Stimulated activated CD4-positive, alpha-beta T cell treated with anti-CD3 and anti-CD28 coated beads, Interleukin-1b, Interleukin-23, amount 100 ng/mL, for 4 hours (primary cell): ENCODE measurements around the gene HRH3.

ENCODE experiments used
- DNase-seq, 2 donors: peaks; one replicate each; pipeline ENCODE4 v3.0.0-alpha.2; 2020; ENCODE audit warnings: low read depth in 2 of 2

HRH3 gene

DNA sequence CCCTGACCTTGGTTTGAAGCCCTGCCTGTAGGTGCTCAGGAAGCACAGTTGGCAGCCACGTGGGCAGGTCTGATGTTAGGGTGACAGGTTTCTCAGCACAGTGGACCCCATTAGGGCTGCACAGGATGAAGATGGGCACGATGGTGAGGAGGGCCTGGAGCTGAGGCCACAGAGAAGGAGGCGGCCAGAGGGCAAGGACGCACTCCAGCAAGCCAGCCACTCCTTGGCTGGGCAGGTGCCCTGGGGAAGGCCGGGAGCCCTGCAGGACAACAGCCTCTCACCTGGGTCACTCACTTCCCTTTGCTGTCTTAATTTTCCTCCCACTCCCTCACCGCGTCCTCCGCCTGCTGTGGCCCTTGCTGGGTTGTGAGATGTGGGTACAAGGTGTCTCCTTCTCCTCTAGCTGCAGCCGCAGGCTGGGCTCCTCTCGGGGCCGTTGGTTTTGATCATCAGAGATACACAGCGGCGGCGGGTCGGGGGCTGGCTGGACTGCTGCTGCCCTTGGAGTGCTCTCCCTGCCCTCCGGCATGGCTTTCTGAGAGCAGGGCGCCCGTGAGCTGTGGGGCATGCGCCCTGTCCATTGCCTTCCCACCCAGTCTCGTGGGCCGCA, 23.9 kb upstream of the HRH3 start:
- no peak for DNase-seq

- no peak for DNase-seq
Measured at GRCh38 chr20:62243106-62243505, 23.0 kb upstream of the HRH3 start.

- DNase-seq, result no peak
Measured at GRCh38 chr20:62242176-62242575, 22.1 kb upstream of the HRH3 start.

DNA sequence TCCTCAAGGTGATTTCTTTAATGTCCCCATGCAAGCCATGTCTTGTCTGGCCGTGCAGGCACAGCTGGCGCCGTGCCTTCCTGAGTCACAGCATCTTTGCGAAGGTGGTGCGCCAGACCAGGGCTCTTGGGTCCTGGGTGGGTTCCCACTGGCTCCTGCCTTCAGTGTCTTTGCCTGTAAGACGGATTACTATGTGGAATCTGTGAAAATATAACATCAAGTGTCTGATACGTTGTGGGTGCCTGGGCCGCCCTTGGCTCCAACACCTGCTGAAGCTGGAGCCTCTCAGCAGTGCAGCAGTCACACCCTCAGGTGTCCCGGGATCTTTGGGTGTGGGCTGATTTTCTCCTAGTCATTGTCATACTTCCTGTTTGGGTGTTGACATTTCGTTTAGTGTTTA, 21.4 kb upstream of the HRH3 start:
- no peak for DNase-seq

DNA sequence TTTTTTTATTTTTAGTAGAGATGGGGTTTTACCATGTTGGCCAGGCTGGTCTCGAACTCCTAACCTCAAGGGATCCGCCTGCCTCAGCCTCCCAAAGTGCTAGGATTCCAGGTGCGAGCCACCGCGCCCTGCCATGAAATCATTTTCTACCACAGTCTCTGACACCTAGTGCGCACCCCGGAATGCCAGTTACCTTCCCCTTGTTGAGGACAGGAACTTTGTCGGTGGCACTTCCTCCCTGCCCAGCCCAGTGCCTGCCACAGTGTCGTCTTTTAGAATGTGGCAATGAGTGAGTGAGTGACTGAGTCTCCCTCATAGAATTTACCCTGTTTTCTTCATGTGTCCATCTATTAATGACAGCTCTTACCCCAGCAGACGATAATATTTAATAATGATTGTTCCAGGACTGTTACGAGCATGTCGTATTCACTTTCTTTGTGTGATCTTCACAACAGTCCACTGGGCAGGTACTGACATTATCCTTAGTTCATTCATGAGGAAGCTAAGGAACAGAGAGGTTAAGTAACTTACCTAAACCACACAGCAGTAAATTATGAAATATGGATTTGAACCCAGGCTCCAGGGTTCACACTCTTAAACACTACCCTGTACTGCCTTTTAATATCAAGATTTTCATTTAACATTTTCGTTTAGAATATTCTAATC, 20.1 kb upstream of the HRH3 start:
- DNase-seq, result no peak

- DNase-seq, result no peak
Measured at GRCh38 chr20:62239278-62239879, 19.3 kb upstream of the HRH3 start.

GRCh38 chr20:62238569-62239277, 18.6 kb upstream of the HRH3 start:
- no peak for DNase-seq

DNA sequence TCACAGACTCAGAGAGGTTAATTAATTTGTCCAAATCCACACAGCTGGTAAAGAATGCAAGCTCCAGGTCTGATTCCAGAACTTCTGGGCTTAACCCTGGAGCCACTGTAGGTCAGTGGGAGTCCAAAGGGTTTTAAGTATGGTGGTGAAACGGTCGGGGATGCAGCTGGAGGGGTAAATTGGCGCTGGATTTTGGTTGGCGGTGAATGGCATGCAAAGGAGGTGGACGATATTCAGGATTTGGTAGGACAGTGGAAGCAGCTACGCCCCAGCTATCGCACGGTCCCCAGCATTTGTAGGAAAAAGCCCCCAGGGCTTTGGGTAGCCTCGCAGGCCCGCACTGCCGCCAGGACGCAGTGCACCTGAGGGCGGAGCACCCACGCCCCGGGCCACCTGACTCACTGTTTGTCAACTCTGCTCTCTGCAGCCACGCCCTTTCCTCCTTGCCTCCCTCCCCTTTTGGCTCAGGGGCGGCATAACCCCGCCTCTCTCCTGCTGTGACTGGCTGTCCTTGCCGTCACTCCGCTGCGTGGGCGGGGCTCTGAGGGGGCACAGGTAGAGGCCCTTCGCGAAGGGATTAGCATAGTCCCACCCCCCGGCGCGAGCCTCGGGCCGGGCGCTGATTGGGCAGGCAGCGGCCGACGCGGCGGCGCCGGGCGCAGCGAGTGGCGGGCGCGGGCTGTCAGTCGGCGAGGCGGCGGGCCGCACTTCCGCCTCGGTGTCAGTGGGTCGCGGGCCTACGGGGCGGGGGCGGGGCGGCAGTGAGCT, 17.9 kb upstream of the HRH3 start, which contains the start of gene OSBPL2:
OSBPL2 (plus strand) TSS at position 721 of the 768 bp plus-strand sequence. CDS start 17,664 bp downstream, outside the sequence.
- peak; percentile 100 for DNase-seq

- DNase-seq, result no peak
Measured at GRCh38 chr20:62237514-62237800, 17.4 kb upstream of the HRH3 start.

DNA sequence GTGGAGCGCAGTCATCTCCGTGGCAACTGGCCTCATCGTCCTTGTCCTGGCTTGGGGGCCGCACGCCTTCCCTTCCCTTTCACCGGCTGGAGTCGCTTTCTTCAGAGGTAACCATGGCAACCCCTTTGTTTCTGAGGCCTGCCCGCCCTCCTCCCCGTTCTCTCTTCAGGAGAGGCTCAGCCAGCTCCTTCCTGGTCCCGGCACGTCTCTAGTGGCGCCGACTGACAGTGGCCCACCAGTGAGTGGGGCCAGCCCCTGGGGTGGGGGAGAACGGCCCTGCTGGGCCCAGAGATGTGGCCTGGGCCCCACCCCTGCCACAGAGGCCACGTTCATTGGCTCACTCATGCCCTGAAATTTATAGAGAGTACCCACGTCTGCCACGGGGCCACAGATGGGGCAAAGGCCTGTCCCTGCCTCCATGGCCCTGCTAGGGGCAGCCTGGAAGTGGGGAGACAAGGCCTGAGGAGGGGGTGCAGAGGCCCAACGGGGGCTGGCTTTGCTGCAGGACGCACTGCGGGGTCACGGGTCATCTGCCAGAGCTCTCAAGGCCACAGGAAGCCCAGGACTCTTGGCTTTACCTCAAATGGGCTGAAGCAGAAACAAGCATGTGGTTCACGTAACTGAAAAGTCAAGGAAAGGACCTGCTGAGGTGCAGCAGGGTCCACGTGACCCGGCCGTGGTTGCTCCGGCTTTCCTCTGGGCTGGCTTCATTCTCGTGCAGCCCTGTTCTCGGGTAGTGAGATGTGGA, 16.9 kb upstream of the HRH3 start:
- no peak for DNase-seq

GRCh38 chr20:62236200-62236599, 16.1 kb upstream of the HRH3 start:
- DNase-seq, result no peak

- no peak for DNase-seq
Measured at GRCh38 chr20:62235777-62236157, 15.7 kb upstream of the HRH3 start.

DNA sequence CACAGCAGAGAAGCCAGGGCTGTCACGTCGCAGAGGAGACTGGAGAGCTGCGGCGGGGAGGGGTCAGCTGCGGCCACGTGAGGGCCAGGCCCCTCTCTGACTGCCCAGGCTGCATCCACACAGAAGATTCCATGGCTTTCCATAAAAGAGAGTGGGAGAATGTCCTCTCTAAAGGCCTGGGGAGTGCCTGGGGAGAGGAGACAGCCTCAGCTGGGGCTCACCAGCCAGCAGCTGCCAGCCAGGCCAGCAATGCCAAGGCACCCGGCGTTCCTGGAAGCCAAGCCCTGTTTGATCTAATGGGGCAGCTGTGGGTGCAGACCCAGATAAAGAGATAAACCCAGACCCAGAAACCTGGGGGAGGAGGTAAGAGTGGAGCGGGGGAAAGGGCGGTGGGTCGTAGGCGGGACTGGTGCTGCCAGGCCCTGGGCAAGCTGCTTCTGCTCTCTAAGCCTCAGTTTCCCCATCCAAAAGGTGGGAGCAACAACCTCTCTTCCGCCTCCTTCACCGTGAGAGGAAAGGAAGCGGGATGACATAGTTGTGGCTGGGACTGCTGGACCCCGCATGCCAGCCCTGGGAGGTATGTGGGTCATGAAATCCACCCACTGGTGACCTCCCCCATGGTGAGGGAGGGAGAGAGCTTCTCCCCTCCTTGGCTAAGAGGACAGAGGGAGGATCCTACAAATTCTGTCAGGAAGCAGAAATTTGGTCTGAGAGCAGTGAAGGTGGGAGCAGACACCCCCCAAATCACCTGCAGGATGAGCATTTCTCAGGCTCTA, 15.1 kb upstream of the HRH3 start:
- DNase-seq, result no peak

- DNase-seq, result no peak
Measured at GRCh38 chr20:62234339-62234738, 14.3 kb upstream of the HRH3 start.

- no peak for DNase-seq
Measured at GRCh38 chr20:62233684-62234083, 13.6 kb upstream of the HRH3 start.

GRCh38 chr20:62232770-62233645, 12.9 kb upstream of the HRH3 start:
- no peak for DNase-seq

DNA sequence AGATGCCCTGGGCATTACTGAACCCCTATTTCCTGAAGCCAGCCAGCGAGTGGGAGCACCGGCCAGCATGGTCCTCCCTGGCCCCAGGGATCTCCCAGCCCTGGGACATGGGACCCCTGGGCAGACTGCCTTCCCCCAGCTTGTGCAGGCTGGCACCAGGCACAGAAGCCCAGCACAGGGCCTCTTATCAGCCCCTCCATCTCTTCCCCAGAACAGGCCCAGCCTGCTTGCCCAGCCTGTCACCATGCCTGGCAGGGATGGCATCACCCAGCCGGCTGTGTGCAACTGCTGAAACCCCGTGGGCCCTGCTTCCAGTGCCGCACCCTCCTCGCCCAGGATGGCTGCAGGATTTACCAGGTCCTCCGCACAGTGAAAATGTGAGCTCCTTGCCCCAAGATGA, 12.1 kb upstream of the HRH3 start:
- no peak for DNase-seq

DNA sequence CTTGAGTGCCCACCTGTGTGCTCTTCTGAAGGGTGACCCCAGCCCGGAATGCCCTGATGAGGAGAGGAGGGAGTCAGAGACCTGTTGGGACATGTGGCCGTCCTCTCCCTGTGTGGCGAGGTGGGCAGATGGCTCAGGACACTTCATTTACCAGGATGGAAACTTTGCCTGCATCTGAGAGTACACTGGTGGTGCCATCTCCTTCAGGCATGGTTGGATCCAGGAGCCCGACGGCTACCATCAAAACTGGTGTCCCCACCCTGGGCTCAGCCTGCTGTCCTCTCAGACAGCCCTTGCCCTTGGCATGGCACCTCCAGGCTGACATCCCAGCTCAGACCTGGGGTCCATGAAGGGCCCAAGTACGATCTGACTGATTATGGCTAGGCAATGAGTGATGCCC, 11.2 kb upstream of the HRH3 start:
- no peak for DNase-seq

- no peak for DNase-seq
Measured at GRCh38 chr20:62230696-62231095, 10.6 kb upstream of the HRH3 start.

DNA sequence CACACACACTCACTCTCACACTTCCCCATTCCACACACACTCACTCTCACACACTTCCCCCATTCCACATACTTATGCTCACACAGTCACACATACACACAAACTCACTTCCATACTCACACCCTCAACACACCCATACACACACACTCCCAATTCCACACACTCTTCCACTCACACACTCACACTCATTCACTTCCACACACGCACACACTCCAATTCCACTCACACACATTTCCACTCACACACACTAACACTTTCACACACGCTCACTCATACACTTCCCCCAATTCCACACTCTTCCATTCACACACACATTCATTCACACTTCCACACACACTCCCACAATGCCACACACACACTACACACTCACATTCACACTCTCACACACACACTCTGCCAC, 10.2 kb upstream of the HRH3 start:
- DNase-seq, result no peak
